ENCODE data around the gene RNF113A.

- TF ChIP-seq CTCF (IDR thresholded peaks at IDR 0.05 in 8 of 11, conservative IDR thresholded peaks at IDR 0.05 in 3 of 11): no peak
- no peak for TF ChIP-seq POLR2A (IDR thresholded peaks at IDR 0.05)
- TF ChIP-seq POLR2AphosphoS5 (IDR thresholded peaks at IDR 0.05): no peak
Observed at GRCh38 chrX:119826399-119826959, 45.1 kb downstream of the RNF113A start.
